Keratinocyte (primary cell): ENCODE results near the gene PEX11G. TPM values are rescaled to one million over a fixed set of nuclear protein-coding genes. Genes with fewer than 3 reads are reported as not detected.

Experiments
- DNase-seq: peaks from one replicate; pipeline ENCODE4 v3.0.0-alpha.2; 2011; ENCODE audit warnings: low read depth, missing footprints, low spot score
- FAIRE-seq: peaks from 2 replicates; lab custom pipeline; 2011; peaks lifted over from hg19 to GRCh38; lab: Jason Lieb, UNC
- H2AFZ ChIP-seq: 2 replicates; pipeline ENCODE4 v1.6.0; 2012; ENCODE audit warnings: low read length, control low read depth, inconsistent platforms; ENCODE audit not compliant: control insufficient read depth
- H3K27ac ChIP-seq: 2 replicates; pipeline ENCODE4 v1.5.1; 2011; ENCODE audit warnings: low read length; ENCODE audit not compliant: control insufficient read depth, insufficient read depth
- H3K27me3 ChIP-seq: 3 replicates; pipeline ENCODE4 v1.6.0; 2011; ENCODE audit warnings: low read length; ENCODE audit not compliant: control insufficient read depth, insufficient read depth; ENCODE audit errors: extremely low read depth
- H3K36me3 ChIP-seq, 2 experiments: 2 replicates in 1 of 2; 3 replicates in 1 of 2; pipeline ENCODE4 v1.5.1; 2011; ENCODE audit warnings: low read length in 2 of 2, mild to moderate bottlenecking in 1 of 2; ENCODE audit not compliant: control insufficient read depth in 2 of 2, insufficient read depth in 2 of 2; ENCODE audit errors: extremely low read depth in 1 of 2
- H3K4me1 ChIP-seq: 3 replicates; pipeline ENCODE4 v1.5.1; 2011; ENCODE audit warnings: low read length; ENCODE audit not compliant: control insufficient read depth, insufficient read depth; ENCODE audit errors: extremely low read depth
- H3K4me2 ChIP-seq: 3 replicates; pipeline ENCODE4 v1.6.0; 2011; ENCODE audit warnings: low read depth, low read length; ENCODE audit not compliant: control insufficient read depth, insufficient read depth; ENCODE audit errors: extremely low read depth
- H3K4me3 ChIP-seq, 3 experiments: fragments of 200-600 bp in 1 of 3; sonication (generic) in 1 of 3; 2 replicates in 2 of 3; 3 replicates in 1 of 3; pipeline ENCODE4 v1.5.1; 2011 to 2016; ENCODE audit warnings: low read length in 3 of 3, mild to moderate bottlenecking in 3 of 3, control low read depth in 2 of 3, inconsistent platforms in 1 of 3, low read depth in 1 of 3, mixed read lengths in 1 of 3, mixed run types in 1 of 3, moderate library complexity in 1 of 3; ENCODE audit not compliant: control insufficient read depth in 2 of 3, insufficient read depth in 2 of 3; ENCODE audit errors: extremely low read depth in 1 of 3
- H3K79me2 ChIP-seq: 2 replicates; pipeline ENCODE4 v1.6.0; 2012; ENCODE audit warnings: low read length; ENCODE audit not compliant: control insufficient read depth, insufficient read depth
- H3K9ac ChIP-seq: 3 replicates; pipeline ENCODE4 v1.6.0; 2011; ENCODE audit warnings: low read length; ENCODE audit not compliant: control insufficient read depth, insufficient read depth; ENCODE audit errors: extremely low read depth
- H3K9me1 ChIP-seq: 3 replicates; pipeline ENCODE4 v1.6.0; 2011; ENCODE audit warnings: low read length; ENCODE audit not compliant: control insufficient read depth, insufficient read depth; ENCODE audit errors: extremely low read depth
- H3K9me3 ChIP-seq: 2 replicates; pipeline ENCODE4 v1.5.1; 2012; ENCODE audit warnings: low read depth, low read length; ENCODE audit not compliant: control insufficient read depth
- H4K20me1 ChIP-seq: 3 replicates; pipeline ENCODE4 v1.6.0; 2011; ENCODE audit warnings: low read length; ENCODE audit not compliant: control insufficient read depth, insufficient read depth; ENCODE audit errors: extremely low read depth
- EZH2 ChIP-seq: IDR thresholded peaks from one replicate; pipeline ENCODE4 v1.6.1; 2012; ENCODE audit warnings: inconsistent platforms, mild to moderate bottlenecking, low read length, moderate library complexity
- dilution Hi-C: fragments of 300-500 bp; cut with MboI; formaldehyde crosslinking; loops from one replicate; pipeline ENCODE4 v1.7.0; 2020; ENCODE audit warnings: low sequenced_read_pairs; ENCODE audit not compliant: extremely low pct_ligation_motif_present
- polyA plus RNA-seq, 5 experiments: library from polyadenylated mRNA; depleted of rRNA in 3 of 5; stranded (reverse) in 3 of 5; stranded (forward) in 1 of 5; unstranded in 1 of 5; fragments of >200 nt; gene quantifications; 1 replicate in 1 of 5; 2 replicates in 3 of 5; 3 replicates in 1 of 5; pipeline versions ENCODE4 v1.2.1 to v1.2.3, GENCODE V29; 2011 to 2012; ENCODE audit warnings: missing spikeins in 2 of 5, low read depth in 1 of 5, low replicate concordance in 1 of 5
- TF ChIP-seq, protein P1 (sequence below), 3 experiments: IDR thresholded peaks in 1 of 3; conservative IDR thresholded peaks in 1 of 3; optimal IDR thresholded peaks in 1 of 3; 2 replicates in 2 of 3; 3 replicates in 1 of 3; pipeline versions ENCODE3 to v1.5.1; 2011; ENCODE audit warnings: low read length in 3 of 3, mild to moderate bottlenecking in 3 of 3, moderate library complexity in 2 of 3, control low read depth in 1 of 3, inconsistent platforms in 1 of 3; ENCODE audit not compliant: insufficient read depth in 2 of 3; ENCODE audit errors: extremely low read depth in 1 of 3

PEX11G gene
- polyA plus RNA-seq, 1 donor (not counting 4 experiments of a cell fraction or from before 2014, with no cell fraction given) = 1.1 TPM

GRCh38 chr19:7427944-7428343 is 60.9 kb downstream of the PEX11G start:
- TF ChIP-seq, protein P1, sequence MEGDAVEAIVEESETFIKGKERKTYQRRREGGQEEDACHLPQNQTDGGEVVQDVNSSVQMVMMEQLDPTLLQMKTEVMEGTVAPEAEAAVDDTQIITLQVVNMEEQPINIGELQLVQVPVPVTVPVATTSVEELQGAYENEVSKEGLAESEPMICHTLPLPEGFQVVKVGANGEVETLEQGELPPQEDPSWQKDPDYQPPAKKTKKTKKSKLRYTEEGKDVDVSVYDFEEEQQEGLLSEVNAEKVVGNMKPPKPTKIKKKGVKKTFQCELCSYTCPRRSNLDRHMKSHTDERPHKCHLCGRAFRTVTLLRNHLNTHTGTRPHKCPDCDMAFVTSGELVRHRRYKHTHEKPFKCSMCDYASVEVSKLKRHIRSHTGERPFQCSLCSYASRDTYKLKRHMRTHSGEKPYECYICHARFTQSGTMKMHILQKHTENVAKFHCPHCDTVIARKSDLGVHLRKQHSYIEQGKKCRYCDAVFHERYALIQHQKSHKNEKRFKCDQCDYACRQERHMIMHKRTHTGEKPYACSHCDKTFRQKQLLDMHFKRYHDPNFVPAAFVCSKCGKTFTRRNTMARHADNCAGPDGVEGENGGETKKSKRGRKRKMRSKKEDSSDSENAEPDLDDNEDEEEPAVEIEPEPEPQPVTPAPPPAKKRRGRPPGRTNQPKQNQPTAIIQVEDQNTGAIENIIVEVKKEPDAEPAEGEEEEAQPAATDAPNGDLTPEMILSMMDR (optimal IDR thresholded peaks at IDR 0.05 in 1 of 3, IDR thresholded peaks at IDR 0.05 in 1 of 3, conservative IDR thresholded peaks at IDR 0.05 in 1 of 3; ENCODE audit: extremely low read depth in 1 of 3, insufficient read depth in 2 of 3, low read length in 3 of 3) = no peak
- no peak for TF ChIP-seq EZH2
- dilution Hi-C loops = no loop called here
- Histone ChIP-seq H4K20me1 (no peaks in the 10 kb centered on the region), H3K4me2 (no peak overlapping the region), H3K27me3 (no peaks in the 10 kb centered on the region), H3K9ac (no peak overlapping the region), H3K4me3 (no peak overlapping the region), H2AFZ (no peak overlapping the region), H3K36me3 (peaks cover 3 to 5% of the 10 kb centered on the region in 2 experiments), H3K9me3 (no peaks in the 10 kb centered on the region), H3K4me1 (peaks cover 26% of the 10 kb centered on the region), H3K27ac (no peak overlapping the region), H3K79me2 (peaks cover 21% of the 10 kb centered on the region), H3K9me1 (no peaks in the 10 kb centered on the region)
- no peak for DNase-seq
- no peak for FAIRE-seq

DNA sequence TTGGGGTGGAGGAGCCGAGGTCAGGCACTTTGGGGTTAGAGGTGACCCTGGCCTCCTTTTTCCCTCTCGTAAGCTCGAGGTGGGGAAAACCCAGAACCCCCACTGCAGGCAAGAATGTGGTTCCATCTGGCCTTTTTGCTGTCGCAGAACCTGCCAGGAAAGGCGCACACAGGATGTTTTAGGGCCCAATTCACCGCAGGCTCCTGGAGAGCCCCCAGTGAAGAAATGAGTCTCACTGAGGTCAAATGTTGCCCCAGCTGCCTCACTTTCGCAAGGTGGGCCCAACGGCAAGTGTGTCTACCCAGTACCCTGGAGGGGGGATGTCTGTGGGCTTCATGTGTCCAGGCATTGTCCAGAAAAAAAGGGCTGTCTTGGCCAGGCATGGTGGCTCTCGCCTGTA is 61.8 kb downstream of the PEX11G start:
- dilution Hi-C loops = no loop called here
- H3K9me3 ChIP-seq = no peaks in the 10 kb centered on the region
- H4K20me1 ChIP-seq = no peaks in the 10 kb centered on the region
- DNase-seq (no peak), FAIRE-seq (no peak)
- no peak for TF ChIP-seq EZH2
- TF ChIP-seq, protein P1 (optimal IDR thresholded peaks at IDR 0.05 in 1 of 3, IDR thresholded peaks at IDR 0.05 in 1 of 3, conservative IDR thresholded peaks at IDR 0.05 in 1 of 3; ENCODE audit: extremely low read depth in 1 of 3, insufficient read depth in 2 of 3, low read length in 3 of 3) = no peak
- no peak overlapping the region for H3K27ac ChIP-seq
- H3K9ac ChIP-seq = no peak overlapping the region
- no peaks in the 10 kb centered on the region for H3K9me1 ChIP-seq
- H3K4me1 ChIP-seq = peaks cover 31% of the 10 kb centered on the region
- peaks cover 21% of the 10 kb centered on the region for H3K79me2 ChIP-seq
- no peak overlapping the region for H3K4me2 ChIP-seq
- no peak overlapping the region for H3K4me3 ChIP-seq
- H3K27me3 ChIP-seq = no peaks in the 10 kb centered on the region
- H2AFZ ChIP-seq = no peak overlapping the region
- peaks cover 3 to 6% of the 10 kb centered on the region in 2 experiments for H3K36me3 ChIP-seq

Other genes with a start within 250 kb of the PEX11G start
- 0.98 to 1.9 TPM (median 1.2 TPM) in 3 replicates for gene INSR, start 194.6 kb downstream of the PEX11G start, polyA plus RNA-seq
- 7.9 to 11.7 TPM (median 11.4 TPM) in 3 replicates for gene ARHGEF18, start 140.1 kb downstream of the PEX11G start, polyA plus RNA-seq
- gene ZNF358, start 27.1 kb upstream of the PEX11G start, polyA plus RNA-seq = 8.5 to 15.9 TPM (median 10.0 TPM) in 3 replicates
- gene MCOLN1, start 33.6 kb upstream of the PEX11G start, polyA plus RNA-seq = 14.0 to 36.0 TPM (median 15.5 TPM) in 3 replicates
- 22.4 to 40.0 TPM (median 33.1 TPM) in 3 replicates for gene PNPLA6, start 46.7 kb upstream of the PEX11G start, polyA plus RNA-seq
- 2.4 to 6.1 TPM (median 5.0 TPM) in 3 replicates for gene CAMSAP3, start 106.8 kb upstream of the PEX11G start, polyA plus RNA-seq
- 15.6 to 22.9 TPM (median 17.7 TPM) in 3 replicates for gene XAB2, start 140.5 kb upstream of the PEX11G start, polyA plus RNA-seq
- 32.8 to 85.8 TPM (median 51.5 TPM) in 3 replicates for gene PET100, start 140.8 kb upstream of the PEX11G start, polyA plus RNA-seq
- gene PCP2, start 144.7 kb upstream of the PEX11G start, polyA plus RNA-seq = not detected in 3 replicates
- 58.8 to 88.7 TPM (median 63.6 TPM) in 3 replicates for gene STXBP2, start 148.1 kb upstream of the PEX11G start, polyA plus RNA-seq
- not detected in 3 replicates for gene RETN, start 180.0 kb upstream of the PEX11G start, polyA plus RNA-seq
- 0.09 TPM in 1 of 3 replicates, not detected in the others for gene MCEMP1, start 188.1 kb upstream of the PEX11G start, polyA plus RNA-seq
- 27.7 to 141 TPM (median 54.8 TPM) in 3 replicates for gene TRAPPC5, start 191.8 kb upstream of the PEX11G start, polyA plus RNA-seq
- gene FCER2, start 213.1 kb upstream of the PEX11G start, polyA plus RNA-seq = 0.14 TPM in 1 of 3 replicates, not detected in the others
- not detected in 3 replicates for gene CLEC4G, start 243.1 kb upstream of the PEX11G start, polyA plus RNA-seq